Measurements from ENCODE around the gene HOXB8.

The HOXB8 gene

GRCh38 chr17:48567209-48567608 lies 47.9 kb downstream of the HOXB8 start:
- no peak for DNase-seq

- DNase-seq = no peak
These were observed 48.4 kb downstream of the HOXB8 start for GRCh38 chr17:48566717-48567116.

- no peak for DNase-seq
These were observed 49.0 kb downstream of the HOXB8 start for GRCh38 chr17:48565925-48566710.

GRCh38 chr17:48565022-48565554 lies 50.0 kb downstream of the HOXB8 start:
- no peak for DNase-seq

- no peak for DNase-seq
These were observed 50.7 kb downstream of the HOXB8 start for GRCh38 chr17:48564188-48565021.

GRCh38 chr17:48563867-48564187 lies 51.3 kb downstream of the HOXB8 start:
- no peak for DNase-seq

GRCh38 chr17:48563385-48563838 lies 51.7 kb downstream of the HOXB8 start:
- DNase-seq = no peak

GRCh38 chr17:48562934-48563333 lies 52.2 kb downstream of the HOXB8 start:
- DNase-seq = no peak

All from activated CD4-positive, CD25-positive, alpha-beta regulatory T cell treated with anti-CD3 and anti-CD28 coated beads, Interleukin-2, amount 50 U/mL, for 72 hours (primary cell).